ENCODE results near the gene FREM1. TPM values are rescaled to one million over a fixed set of nuclear protein-coding genes. Genes with fewer than 3 reads are reported as not detected.

The FREM1 gene
- total RNA-seq, 4 donors from 2014 or later, result 1.1 to 5.8 (median 2.1) TPM

- Histone ChIP-seq H3K9me3 (no peaks in the 10 kb centered on the region), H3K27me3 (no peaks in the 10 kb centered on the region), H3K27ac (no peak overlapping the region), H3K36me3 (no peaks in the 10 kb centered on the region), H3K4me1 (no peaks in the 10 kb centered on the region), H3K4me3 (no peak overlapping the region)
- DNase-seq (ENCODE audit: low spot score in 2 of 2), result no peak
- 59% methylated on average over 1 of the region's 1 CpG for WGBS
- TF ChIP-seq EP300 (IDR thresholded peaks at IDR 0.05), result no peak
- TF ChIP-seq POLR2A (IDR thresholded peaks at IDR 0.05), result no peak
- no peak for TF ChIP-seq CTCF (IDR thresholded peaks at IDR 0.05)
- no peak for TF ChIP-seq POLR2AphosphoS5 (IDR thresholded peaks at IDR 0.05)
These were observed 45.9 kb downstream of the FREM1 start for GRCh38 chr9:14864309-14864708.

GRCh38 chr9:14863402-14863801 lies 46.8 kb downstream of the FREM1 start:
- no peaks in the 10 kb centered on the region for H3K4me1 ChIP-seq
- DNase-seq (ENCODE audit: low spot score in 2 of 2), result no peak
- WGBS, result 73% methylated on average over 3 of the region's 3 CpGs
- no peak overlapping the region for H3K4me3 ChIP-seq
- TF ChIP-seq POLR2AphosphoS5 (IDR thresholded peaks at IDR 0.05), result no peak
- TF ChIP-seq EP300 (IDR thresholded peaks at IDR 0.05), result no peak
- TF ChIP-seq POLR2A (IDR thresholded peaks at IDR 0.05), result no peak
- TF ChIP-seq CTCF (IDR thresholded peaks at IDR 0.05), result no peak
- H3K27ac ChIP-seq, result no peak overlapping the region
- H3K9me3 ChIP-seq, result no peaks in the 10 kb centered on the region
- no peaks in the 10 kb centered on the region for H3K36me3 ChIP-seq
- no peaks in the 10 kb centered on the region for H3K27me3 ChIP-seq

- DNase-seq (ENCODE audit: low spot score in 2 of 2), result no peak
- TF ChIP-seq POLR2AphosphoS5 (IDR thresholded peaks at IDR 0.05) (no peak), CTCF (IDR thresholded peaks at IDR 0.05) (no peak), POLR2A (IDR thresholded peaks at IDR 0.05) (no peak), EP300 (IDR thresholded peaks at IDR 0.05) (no peak)
- H3K4me1 ChIP-seq, result no peaks in the 10 kb centered on the region
- no peaks in the 10 kb centered on the region for H3K36me3 ChIP-seq
- no peaks in the 10 kb centered on the region for H3K27me3 ChIP-seq
- no peaks in the 10 kb centered on the region for H3K9me3 ChIP-seq
- H3K27ac ChIP-seq, result no peak overlapping the region
- no peak overlapping the region for H3K4me3 ChIP-seq
- WGBS, result 94% methylated on average over 7 of the region's 7 CpGs
These were observed 52.6 kb downstream of the FREM1 start for GRCh38 chr9:14857449-14858305.

- WGBS, result 67% methylated on average over 4 of the region's 4 CpGs
- TF ChIP-seq EP300 (IDR thresholded peaks at IDR 0.05) (no peak), POLR2A (IDR thresholded peaks at IDR 0.05) (no peak), CTCF (IDR thresholded peaks at IDR 0.05) (no peak), POLR2AphosphoS5 (IDR thresholded peaks at IDR 0.05) (no peak)
- H3K36me3 ChIP-seq, result peaks cover 7% of the 10 kb centered on the region
- H3K27ac ChIP-seq, result no peak overlapping the region
- H3K9me3 ChIP-seq, result no peaks in the 10 kb centered on the region
- DNase-seq (ENCODE audit: low spot score in 2 of 2), result no peak
- H3K4me3 ChIP-seq, result no peak overlapping the region
- no peaks in the 10 kb centered on the region for H3K4me1 ChIP-seq
- H3K27me3 ChIP-seq, result no peaks in the 10 kb centered on the region
These were observed 60.4 kb downstream of the FREM1 start for GRCh38 chr9:14849851-14850250.

GRCh38 chr9:14849296-14849695 lies 60.9 kb downstream of the FREM1 start:
- WGBS, result 86% methylated on average over 3 of the region's 3 CpGs
- no peaks in the 10 kb centered on the region for H3K27me3 ChIP-seq
- no peak overlapping the region for H3K27ac ChIP-seq
- H3K4me1 ChIP-seq, result no peaks in the 10 kb centered on the region
- H3K4me3 ChIP-seq, result no peak overlapping the region
- peaks cover 9% of the 10 kb centered on the region for H3K36me3 ChIP-seq
- TF ChIP-seq POLR2AphosphoS5 (IDR thresholded peaks at IDR 0.05) (no peak), EP300 (IDR thresholded peaks at IDR 0.05) (no peak), POLR2A (IDR thresholded peaks at IDR 0.05) (no peak), CTCF (IDR thresholded peaks at IDR 0.05) (no peak)
- no peak for DNase-seq (ENCODE audit: low spot score in 2 of 2)
- H3K9me3 ChIP-seq, result no peaks in the 10 kb centered on the region
